HG02840 (cell line): Measurements from ENCODE around the gene MECR.

Source experiments
- ATAC-seq: cut with Tn5 transposase; IDR thresholded peaks from one replicate; pipeline ENCODE4 v1.9.1; 2021; ENCODE audit warnings: mild to moderate bottlenecking, moderate library complexity, moderate number of reproducible peaks; ENCODE audit not compliant: unreplicated experiment, low FRiP score

The MECR gene

GRCh38 chr1:29256394-29256793 lies 25.7 kb upstream of the MECR start:
- no peak for ATAC-seq

GRCh38 chr1:29255134-29255666 lies 24.5 kb upstream of the MECR start:
- no peak for ATAC-seq

GRCh38 chr1:29254346-29254745 lies 23.6 kb upstream of the MECR start:
- no peak for ATAC-seq

GRCh38 chr1:29253180-29253579 lies 22.4 kb upstream of the MECR start:
- ATAC-seq: no peak

GRCh38 chr1:29251164-29252124 lies 20.7 kb upstream of the MECR start:
- no peak for ATAC-seq

GRCh38 chr1:29249951-29250581 lies 19.3 kb upstream of the MECR start:
- ATAC-seq: no peak

GRCh38 chr1:29249170-29249691 lies 18.5 kb upstream of the MECR start:
- ATAC-seq: no peak

GRCh38 chr1:29248409-29248808 lies 17.7 kb upstream of the MECR start:
- ATAC-seq: no peak

- ATAC-seq: no peak
These were observed 17.0 kb upstream of the MECR start for GRCh38 chr1:29247571-29248273.

GRCh38 chr1:29247044-29247443 lies 16.3 kb upstream of the MECR start:
- no peak for ATAC-seq

GRCh38 chr1:29245876-29246275 lies 15.1 kb upstream of the MECR start:
- ATAC-seq: no peak

- no peak for ATAC-seq
These were observed 14.5 kb upstream of the MECR start for GRCh38 chr1:29245261-29245660.

- ATAC-seq: no peak
These were observed 13.1 kb upstream of the MECR start for GRCh38 chr1:29243871-29244200.

GRCh38 chr1:29243023-29243870 lies 12.5 kb upstream of the MECR start:
- ATAC-seq: no peak

- no peak for ATAC-seq
These were observed 10.3 kb upstream of the MECR start for GRCh38 chr1:29240986-29241385.

GRCh38 chr1:29240400-29240837 lies 9.7 kb upstream of the MECR start:
- no peak for ATAC-seq

- ATAC-seq: no peak
These were observed 8.4 kb upstream of the MECR start for GRCh38 chr1:29239142-29239541.

- ATAC-seq: no peak
These were observed 7.9 kb upstream of the MECR start for GRCh38 chr1:29238620-29239002.

- ATAC-seq: no peak
These were observed 7.3 kb upstream of the MECR start for GRCh38 chr1:29237852-29238619.
